Myocyte (in vitro differentiated cells): Measurements from ENCODE around the gene GLRX. TPM values are rescaled to one million over a fixed set of nuclear protein-coding genes. Genes with fewer than 3 reads are reported as not detected.
"Not testable (repeated sequence)": the region's sequence is repeated elsewhere in the genome, so short reads cannot be mapped to it uniquely, and the experiment has no call there.

Experiments used
- DNase-seq: peaks from one replicate; pipeline ENCODE4 v3.0.0-alpha.2; 2012; ENCODE audit warnings: low read depth
- total RNA-seq: library from RNA; depleted of rRNA; stranded (reverse); fragments of >200 nt; gene quantifications from 2 replicates; pipeline ENCODE4 v1.2.3, GENCODE V29; 2014

The GLRX gene
- total RNA-seq, 1 donor from 2014 or later = 169 TPM

DNA sequence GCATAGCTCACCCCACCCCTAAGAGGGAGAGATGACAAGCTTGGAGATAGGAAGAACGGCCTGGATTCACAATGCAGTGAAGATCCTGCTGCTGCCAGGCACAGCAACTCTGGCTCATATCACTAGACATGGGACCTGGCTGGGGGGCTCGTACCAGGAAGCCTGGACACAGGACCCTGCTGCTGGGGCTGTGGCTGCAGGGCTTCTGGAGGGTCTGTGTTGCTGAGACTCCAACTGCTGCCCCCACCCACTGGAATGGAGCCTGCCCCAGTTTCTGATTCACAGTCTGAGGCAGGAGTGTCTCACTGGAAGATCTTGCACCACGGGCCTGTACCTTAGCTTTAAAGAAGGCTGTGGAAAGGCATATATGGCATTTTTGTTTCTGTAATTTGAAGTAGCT lies 31.0 kb upstream of the GLRX start:
- no peak for DNase-seq

DNA sequence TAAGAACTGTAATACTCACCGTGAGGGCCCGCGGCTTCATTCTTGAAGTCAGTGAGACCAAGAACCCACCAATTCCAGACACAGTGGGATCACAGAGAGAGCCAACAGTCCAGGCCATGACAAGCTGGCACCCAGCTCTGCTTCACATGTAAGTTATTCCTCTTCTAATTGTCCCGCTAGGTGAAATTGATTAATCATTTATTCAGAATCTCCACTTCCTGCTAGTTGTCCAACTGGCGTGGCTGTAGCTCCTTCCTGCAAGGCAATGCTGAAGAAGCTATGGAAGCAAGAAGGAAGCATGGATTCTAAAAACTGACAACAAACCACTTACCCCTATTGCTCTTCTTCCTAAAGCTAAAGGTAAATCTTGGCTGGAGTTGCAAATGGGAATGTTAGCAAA lies 30.0 kb upstream of the GLRX start:
- no peak for DNase-seq

DNA sequence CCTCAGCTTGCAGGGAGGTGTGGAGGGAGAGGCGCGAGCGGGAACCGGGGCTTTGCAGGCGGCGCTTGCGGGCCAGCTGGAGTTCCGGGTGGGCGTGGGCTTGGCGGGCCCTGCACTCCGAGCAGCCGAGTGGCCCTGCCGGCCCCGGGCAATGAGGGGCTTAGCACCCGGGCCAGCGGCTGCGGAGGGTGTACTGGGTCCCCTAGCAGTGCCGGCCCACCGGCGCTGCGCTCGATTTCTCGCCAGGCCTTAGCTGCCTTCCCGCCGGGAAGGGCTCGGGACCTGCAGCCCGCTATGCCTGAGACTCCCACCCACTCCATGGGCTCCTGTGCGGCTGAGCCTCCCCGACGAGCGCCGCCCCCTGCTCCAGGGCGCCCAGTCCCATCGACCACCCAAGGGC lies 28.6 kb upstream of the GLRX start:
- DNase-seq = not testable (repeated sequence)

DNA sequence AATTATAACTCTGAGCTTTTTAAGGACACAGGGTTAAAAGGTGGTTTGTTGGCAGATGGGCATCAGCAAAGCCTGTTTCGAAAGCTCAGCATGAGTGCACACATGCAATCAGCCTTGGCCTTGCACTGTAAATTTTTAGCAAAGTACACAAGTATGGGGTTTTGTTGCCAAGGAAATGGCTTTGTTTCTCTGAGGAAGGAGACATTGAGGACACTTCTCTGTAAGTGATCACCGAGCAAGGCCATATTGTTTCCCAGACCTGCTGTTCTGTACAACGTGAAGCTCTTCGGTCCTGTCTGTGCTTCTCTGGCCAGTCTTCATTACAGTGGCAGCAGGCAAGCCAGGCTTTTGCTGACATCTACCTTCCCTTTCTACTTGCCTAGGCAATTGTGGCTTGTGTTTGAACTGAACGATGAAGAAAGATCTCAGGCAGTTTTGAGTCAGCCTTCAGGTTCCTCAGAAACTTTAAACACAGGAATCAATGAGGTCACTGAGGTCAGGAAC lies 27.9 kb upstream of the GLRX start:
- DNase-seq = no peak

DNA sequence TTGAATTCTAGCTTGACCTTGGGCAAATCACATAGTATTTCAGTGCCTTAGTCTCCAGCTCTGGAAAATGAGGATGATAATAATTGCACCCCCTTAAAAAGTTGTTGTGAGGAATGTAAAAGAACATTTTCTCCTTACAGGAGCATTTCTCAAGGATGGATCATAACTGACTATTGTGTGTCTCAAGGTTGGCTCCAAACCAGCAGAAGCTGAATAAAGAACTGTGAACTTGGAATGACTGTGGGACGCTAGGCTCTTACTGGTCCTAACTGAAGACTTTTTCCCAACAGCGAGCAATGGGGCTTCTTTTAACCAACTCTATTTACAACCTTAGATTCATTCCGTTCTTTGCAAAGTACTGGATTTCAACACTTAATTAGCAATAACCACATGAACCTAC lies 26.2 kb upstream of the GLRX start:
- no peak for DNase-seq

DNA sequence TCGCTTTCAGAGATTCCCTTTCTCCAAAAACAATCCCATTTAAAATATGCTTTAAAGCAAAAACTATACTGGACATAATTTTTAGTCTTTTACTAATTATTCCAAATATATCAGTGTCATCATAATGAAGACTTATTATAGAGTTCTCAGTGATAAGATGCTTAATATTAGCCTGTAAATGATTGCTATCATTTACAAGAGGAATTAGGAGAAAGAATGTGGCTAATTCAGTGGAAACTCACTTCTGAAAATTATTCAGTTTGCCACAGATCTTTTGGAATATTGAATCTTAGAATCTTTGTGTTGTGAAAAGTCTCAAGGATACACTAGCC lies 24.7 kb upstream of the GLRX start:
- no peak for DNase-seq

DNA sequence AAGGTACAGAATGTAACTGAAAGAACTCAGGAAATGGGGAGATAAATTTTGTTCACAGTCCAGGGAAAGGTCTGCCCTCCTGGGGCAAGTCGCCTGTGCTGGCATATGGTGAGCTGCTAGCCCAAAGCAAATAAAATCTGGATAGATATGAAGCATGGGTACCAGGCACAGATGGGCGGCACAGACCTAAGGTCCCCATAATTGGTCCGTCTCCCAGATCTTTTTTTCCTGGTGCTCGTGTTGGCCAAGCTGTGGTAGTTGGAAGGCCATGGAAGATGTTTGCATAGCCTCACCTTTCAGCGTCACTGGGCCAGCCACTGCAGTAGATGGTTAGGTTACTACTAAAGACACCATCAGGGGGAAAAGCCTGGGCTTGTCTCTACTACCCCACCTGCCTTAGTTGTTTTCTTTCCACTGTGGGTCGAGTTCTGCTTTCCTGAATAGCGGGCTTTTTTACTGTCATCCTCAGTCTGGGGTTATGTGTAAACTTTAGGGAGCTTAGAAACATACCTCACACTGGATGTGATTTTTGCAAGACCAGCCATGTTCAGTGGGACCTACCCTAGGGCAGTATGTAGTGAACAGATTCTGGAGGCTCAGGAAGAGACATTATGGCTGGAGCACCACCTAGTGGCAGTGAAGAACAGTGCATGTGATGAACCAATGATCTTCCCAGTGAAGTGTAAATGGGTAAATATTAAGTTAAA lies 24.2 kb upstream of the GLRX start:
- peak; percentile 83 for DNase-seq

DNA sequence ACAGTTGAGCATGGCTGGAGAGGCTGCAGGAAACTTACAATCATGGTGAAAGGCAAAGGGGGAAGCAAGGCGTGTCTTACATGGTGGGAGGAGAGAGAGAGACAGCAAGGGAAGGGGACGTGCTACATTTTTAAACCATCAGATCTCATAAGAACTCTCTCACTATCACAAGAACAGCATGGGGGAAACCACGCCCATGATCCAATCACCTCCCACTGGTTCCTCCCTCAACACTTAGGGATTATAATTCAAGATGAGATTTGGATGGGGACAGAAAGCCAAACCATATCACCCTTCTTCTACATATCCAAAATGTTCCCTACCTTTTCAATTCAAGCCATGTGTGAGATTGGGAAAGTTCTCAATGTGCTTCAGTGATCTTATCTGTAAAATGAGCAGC lies 22.9 kb upstream of the GLRX start:
- DNase-seq = no peak

DNA sequence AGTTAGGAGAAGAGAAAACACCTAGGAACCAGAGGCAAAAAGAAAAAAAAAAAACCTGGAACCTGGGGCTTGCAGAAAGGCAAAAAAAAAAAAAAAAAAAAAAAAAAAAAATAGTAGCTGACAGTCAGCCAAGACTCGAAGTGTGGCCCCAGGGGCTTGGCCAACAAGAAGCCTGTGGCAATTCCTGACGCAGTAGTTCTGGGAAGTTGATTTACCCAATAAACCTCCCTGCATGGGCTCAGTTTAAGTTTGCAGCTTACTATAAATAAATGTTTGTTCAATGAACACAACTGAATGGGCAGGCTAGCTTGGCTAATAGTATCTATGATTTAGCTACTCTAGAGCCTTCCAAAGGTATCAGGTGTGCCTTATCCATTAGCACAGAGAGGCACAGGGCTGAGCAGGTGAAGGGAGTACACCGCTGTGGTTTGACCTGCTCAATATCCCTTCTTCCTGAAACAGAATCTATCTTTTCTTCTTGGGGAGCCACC lies 21.3 kb upstream of the GLRX start:
- no peak for DNase-seq

DNA sequence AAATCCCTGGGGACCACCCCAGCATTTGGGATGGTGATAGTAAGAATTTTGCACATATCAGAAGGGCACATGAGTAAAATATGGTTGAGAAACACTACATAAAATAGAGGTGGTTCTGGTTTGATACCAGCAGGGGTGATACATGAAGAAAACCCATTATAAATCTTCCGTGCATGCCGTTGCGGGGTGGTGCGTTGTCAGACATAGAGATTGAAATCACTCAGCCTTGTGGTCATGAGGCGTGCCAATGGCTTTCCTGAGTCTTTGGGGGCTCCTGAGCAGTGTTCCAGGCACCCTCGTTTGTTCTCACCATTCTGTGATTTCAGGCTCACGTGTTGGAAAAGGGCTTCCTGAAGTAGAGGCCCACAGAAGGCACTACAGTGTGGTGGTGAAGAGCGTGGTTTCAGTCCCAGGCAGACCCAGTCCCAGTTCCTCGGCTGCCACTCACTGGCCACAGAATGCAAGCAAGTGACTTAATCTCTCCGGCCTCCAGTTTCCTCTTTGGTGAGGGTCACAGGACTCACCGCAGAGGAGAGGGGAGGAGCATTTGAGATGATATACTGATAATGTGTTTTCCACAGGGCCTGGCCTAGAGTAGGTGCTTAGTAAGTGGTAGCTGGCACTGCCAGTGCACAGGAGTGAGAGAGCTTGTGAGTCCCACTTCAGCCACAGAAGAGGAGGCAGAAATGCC lies 20.5 kb upstream of the GLRX start:
- peak; percentile 92 for DNase-seq

DNA sequence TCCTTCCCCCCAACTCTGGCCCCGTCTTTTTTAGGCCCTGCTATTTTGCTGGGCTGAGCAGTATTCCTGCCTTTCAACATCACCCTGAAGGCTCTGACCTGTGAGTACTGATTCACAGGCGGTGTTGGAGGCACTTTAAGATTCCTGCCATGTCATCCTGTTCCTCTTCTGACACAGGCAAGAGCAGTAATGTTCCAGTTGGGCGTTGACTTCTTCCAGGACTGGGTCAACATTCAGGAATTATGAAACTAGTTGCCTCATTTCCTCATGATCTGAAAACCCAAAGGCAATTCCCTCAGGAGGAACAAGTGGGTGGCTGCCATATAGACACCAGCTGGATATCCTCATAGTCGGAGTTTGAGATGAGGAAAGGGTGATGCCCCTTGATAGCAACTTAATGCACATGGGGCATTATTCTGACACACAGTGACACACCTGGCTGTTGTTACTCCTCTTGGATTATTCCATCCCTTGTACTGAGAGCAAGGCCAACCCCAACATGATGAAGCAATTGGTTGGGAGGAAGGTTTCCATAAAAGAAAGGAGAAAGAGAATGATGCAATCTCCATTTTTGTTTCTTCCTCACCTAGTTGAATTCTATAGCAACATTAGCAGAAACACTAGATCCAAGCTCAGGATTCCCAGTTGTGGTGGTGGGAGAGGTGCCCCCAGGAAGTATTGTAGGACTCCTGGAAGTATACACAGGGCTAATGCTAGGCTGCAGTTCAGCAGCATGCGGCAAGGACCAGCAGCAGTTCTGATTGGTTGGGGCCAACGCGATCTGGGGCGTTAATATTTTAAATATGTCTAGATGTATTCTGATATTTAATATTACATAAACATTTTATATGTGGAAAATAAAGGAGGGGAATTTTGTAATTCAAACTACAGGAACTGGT lies 19.6 kb upstream of the GLRX start:
- DNase-seq = no peak

DNA sequence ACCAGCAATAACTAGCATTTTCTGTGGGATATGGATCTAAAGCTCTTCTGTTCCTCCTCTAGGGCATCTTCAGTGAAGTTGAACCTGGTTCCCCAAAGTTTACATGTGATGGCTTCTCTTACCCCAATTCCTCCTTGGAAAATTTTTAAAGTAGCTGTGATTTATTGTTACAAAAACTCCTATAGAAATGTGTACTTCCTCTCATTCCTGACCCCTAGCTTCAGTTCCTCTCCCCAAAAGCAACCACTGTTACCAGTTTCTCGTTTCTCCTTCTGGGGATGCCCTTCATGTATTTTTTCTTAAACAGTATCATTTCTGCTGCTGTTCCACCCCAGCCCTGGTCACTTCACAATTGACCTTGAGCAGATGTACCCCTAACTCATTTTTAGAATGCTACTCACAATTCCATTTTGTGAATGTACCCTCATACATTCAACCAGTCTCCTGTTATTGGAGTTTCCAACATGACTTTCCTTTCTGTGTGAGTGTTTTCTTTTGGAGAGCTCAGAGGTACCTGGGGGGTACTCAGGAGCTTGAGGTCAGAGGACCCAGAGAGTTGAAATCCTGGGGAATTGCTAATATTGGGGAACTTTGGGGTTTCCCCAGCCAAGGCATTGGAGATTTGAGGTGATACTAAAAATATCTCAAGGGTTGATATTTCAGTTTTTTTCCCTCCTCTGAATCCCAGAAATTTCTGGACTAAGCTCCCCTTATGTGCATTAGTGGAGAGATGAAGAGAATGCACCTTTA lies 18.6 kb upstream of the GLRX start:
- no peak for DNase-seq

DNA sequence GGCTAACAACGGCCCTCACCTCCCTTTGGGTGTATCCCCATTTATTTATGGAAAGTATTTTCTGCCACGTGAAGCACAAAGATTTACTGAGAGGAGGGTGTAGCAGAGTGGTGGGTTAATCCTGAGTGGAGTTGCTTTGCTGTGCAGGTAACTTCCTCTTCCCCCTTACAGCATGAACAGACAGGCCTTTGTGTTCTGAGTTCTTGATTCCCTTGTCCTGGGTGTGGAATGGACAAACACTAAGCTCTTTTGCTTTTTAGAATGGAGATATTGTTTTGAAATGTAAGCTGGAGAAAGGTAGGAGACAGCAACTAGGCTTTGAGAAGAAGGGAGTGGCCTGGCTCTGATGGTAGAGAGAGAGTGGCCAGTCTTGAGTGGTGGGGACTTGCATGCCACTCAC lies 17.1 kb upstream of the GLRX start:
- no peak for DNase-seq

DNA sequence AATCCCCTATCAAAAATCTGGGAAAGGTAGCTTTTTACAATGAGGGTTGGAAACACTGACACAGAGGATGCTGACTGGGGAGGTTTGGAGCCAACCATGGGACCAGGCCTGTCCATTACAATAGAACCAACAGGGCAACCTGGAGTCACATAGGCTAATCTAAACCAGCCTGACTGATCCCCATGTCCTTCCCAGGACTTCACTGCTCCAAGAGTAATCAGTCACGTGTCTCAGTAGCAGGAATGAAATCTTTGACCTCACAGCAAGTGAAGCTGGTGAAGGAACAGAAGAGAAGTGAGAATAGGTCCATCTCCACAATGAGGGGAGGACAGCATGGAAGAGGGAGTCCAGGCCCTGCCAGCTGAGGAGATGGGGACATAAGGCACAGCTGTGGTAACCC lies 16.0 kb upstream of the GLRX start:
- no peak for DNase-seq

DNA sequence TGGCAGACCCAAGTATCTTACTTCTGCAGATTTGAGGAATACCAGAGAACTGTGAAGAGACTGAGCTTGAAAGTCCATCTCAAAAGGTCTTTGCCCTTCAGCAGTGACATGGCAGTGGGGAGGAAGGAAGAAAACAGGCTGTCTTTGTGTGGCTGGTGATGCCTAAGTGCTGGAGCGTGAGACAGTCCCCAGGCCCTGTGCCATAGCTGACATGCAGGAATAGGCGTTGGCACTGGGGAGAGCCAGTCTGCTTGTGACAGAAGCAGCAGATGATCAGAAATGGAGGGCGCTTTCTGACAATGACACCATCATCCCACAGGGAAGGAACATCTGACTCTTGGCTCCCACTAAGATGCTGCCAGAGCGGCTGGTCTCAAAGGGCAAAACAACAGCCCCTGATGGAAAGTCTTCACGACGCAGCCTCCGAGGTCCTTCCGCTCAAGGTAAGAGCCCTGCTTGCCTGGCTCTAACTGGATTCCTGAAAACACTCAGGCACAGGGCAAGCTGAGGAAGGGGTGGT lies 15.5 kb upstream of the GLRX start:
- DNase-seq = no peak

DNA sequence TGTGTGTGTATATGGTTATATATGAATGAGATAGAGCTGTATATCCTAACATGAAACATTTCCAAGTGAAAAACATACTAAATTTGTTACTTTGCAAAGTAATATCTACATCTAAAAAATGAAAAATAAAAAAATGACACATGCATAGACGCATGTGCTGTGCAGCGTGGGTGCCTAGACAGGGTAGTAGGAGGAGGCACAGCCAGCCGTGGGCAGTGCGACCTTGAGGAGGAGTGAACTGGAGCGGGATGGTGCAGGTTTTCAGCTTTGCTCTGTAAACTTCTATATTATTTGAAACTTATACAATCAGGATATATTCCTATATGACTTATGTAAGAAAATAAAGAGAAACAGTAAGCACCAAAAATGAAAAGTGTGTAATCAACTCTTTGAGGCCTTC lies 15.0 kb upstream of the GLRX start:
- DNase-seq = no peak

DNA sequence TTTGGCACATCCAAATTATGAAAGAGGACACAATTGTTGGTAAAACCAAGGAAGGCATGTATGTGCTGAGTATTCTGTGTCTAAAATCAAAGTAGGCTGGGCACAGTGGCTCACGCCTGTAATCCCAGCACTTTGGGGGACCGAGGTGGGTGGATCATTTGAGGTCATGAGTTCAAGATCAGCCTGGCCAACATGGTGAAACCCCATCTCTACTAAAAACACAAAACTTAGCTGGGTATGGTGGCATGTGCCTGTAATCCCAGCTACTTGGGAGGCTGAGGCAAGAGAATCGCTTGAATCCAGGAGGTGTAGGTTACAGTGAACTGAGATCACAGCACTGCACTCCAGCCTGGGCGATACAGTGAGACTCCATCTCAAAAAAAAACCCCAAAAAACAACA lies 14.4 kb upstream of the GLRX start:
- DNase-seq = not testable (repeated sequence)

DNA sequence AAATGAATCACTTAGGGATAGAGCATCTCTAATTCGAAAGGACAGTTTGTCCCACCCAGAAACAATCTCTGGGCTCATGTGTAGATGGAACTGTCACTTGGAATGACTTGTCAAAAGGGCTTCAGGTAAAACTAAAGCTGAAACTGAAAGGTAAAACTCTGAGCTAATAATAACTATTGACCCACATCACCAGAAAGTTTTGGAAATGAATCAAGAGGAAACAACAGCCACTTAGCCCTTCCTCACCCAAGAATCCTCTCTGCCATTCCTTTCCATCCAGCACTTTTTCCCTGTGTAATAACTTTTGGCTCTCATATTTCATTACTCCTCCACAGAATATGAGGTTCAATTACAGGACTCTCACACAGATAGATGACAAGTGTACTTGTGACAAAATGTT lies 14.0 kb upstream of the GLRX start:
- no peak for DNase-seq

DNA sequence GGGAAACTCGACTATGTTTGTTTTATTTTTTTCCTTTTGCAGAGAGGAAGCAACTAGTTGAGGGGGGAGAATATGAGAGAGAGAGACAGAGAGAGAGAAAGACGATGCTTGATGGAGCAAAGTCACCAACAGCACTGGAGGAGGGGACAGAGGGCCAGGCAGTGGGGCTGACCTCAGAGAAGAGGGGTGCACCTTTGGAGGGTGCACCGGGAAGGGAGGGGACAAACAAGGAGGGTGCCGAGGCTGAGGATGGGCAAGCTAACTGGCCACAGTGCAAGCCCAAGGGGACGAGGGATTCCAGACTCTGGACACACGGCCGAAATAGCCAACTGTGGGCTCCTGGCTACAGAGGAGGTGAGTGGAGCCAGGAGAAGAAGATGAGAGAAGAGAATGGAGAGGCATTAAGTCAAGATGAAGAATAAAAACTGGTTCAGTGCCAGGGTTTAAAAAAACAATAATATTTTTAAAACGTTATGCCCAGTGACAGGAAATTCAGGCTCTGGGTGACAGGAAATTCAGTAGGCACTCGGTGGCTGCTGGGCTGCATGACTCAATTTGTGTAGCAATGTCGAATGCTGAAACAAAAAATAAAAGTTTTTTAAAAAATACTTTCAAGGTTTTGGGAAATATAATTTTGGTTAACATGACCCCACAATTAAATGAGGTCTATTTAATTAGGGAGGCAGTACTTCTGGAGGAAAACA lies 13.3 kb upstream of the GLRX start:
- no peak for DNase-seq

DNA sequence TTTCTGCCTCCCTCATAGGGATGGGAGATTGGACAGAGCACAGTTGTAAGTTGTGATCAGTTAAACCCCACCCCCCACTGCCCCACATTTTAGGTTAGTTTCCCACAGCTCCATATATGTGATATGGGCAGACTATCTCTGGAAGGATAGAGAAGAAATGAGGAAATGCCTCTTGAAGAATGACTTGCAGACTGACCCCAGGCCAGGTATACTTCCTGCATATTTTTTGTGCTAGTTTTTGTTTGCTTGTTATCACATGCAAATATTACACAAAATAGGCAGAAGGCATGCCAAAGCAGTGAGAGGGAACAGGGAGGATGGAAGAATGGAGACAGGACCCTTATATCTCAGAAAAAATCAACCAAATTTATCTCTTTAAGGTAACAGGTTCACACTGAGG lies 10.1 kb upstream of the GLRX start:
- no peak for DNase-seq
